HK-2 (cell line): ENCODE data around the gene SLC7A8.

Experiments used
- DNase-seq: peaks from one replicate; pipeline ENCODE4 v3.0.0-alpha.2; 2018; ENCODE audit not compliant: unreplicated experiment

Gene SLC7A8

DNA sequence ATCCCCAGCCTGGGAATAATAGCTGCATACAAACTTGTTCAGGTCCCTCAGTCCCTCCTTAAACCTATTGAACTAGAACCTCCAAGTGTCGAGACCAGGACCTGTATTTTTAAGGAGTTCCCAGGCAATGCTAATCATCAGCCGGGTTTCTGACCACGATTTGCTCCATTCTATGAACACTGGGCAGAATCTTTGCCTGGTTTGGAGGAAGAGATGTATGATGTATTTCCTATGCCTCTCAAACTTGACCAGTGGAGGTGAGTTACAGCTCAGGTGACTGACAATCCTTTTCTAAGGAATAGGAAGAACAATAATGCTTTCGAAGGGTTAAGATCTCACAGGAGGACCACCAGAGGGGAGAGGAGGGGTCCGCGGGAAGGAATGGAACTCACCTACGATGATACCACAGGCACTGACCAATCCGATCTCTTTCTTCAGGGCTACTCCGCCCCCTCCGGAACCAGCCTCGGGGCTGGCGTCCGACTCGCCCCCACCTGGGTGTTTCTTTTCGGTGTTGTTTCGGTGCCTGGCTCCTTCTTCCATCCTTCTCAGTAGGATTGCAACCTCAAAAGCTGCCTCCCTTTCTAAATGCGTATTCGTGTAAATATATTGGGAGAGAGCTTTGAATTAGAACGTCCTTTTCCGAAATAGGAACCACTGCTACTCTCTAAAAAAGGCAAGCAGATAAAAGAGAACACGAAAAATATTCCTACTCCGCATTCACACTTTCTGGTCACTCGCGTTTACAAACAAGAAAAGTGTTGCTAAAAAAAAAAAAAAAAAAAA lies 895 bp downstream of the SLC7A8 start:
- no peak for DNase-seq

DNA sequence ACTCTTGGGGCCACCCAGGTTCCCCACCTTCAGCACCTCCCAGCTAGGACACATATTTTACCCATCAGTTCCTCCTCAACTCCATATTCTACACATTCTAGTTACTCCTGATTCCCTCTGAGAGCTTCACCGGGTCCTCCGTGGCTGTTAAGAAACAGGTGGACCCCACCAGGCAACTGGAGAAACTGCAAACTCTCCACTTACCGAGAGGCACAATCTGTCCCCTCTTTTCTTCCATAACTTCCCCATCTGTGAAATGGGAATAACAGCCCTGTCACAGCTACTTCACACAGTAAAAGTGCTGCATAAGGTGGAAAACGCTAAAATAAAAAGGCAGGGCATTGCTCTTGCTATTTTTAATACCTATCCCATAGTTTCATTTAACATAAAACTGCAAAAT lies 1.5 kb downstream of the SLC7A8 start:
- DNase-seq: no peak

DNA sequence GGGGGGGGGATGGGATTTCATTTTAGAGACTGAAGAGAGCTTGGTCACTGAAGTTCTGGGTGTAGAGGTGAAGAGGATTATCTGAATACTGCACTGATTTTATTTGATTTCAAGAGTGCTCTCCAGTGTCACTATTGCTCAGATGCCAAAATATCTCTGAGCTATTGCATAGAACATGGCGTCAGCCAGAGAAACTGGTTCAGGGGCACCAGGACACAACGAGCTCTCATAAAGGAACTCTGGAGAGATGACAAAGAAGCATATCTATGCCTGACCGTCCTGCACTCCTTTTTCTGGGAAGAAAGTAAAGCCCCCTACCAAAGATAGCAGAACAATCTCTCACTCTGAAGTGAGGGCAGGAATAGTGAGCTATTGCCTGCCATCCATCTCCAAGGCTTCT lies 2.0 kb downstream of the SLC7A8 start:
- DNase-seq: no peak

DNA sequence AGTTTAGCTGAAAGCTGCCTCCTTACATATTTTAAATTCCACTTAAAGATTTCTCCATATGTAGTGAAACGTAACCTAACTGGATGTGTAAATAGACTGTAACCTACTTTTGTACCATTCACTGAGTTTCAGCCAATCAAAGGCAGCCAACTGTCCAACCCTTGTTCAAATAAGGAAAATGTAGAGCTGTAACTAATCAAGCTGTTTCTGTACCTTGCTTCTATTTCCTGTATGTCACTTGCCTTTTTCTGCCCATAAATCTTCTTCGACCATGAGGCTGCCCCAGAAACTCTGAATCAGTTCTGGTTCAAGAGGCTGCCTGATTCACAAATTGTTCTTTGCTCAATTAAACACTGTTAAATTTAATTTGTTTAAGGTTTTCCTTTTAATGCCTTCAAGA lies 6.3 kb downstream of the SLC7A8 start:
- DNase-seq: no peak

DNA sequence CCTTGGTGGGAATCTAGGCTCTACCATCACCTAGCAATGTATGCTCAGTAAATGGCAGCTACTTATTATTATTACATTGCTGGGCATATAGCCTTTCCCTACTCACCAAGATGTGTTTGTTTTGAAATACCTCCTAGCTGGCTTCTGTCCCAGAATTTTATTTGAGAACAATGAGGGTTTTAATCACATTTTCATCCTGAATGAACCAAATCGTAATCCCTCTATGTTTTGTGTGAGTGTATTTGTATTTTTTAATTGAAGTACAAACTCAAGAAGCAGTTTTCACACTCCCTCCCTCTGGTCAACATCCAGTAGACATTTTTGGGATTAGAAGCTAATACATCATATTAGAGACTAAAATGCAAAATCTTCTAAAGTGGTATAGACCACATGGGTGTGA lies 7.6 kb downstream of the SLC7A8 start:
- no peak for DNase-seq

DNA sequence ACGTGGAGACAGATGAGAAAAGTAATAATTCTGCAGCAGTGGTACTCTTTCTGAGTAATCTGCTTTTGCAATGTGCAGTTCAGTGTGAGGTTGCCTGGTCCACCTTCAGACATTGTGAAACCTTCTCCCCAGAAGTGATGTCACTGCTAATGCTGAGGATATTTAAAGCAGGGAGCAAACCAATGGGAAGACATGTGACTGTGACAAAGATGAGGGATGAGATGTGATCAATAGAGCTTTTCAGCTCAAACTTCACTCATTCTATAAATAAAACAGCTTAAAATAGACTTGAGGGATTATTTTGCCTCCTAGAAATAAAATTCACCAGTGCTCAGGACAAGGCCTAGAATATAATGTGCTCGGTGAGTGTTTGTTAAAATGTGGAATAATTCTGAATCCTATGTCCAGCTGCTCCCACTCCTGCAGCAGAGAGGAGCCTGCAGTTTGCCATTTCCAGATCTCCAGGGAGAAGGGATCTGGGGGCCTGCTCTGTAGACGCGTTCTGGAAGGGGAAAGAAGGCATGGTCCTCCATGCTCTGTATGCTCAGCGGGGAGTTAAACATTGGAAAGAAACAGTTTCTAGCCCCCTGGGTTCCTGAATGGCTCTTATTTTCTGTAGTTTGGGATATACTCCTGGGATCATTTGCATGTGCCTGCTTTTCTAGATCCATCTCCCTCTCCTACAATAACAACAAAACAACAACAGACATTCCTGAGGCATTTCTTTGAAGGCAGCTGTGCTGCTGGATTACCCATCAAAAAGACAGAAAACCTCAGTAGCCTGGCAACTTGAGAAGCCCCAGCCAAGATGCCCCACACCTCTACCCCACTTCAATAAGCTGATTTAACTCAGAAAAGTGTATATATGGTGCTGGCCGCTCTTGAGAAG lies 8.9 kb downstream of the SLC7A8 start:
- no peak for DNase-seq

DNA sequence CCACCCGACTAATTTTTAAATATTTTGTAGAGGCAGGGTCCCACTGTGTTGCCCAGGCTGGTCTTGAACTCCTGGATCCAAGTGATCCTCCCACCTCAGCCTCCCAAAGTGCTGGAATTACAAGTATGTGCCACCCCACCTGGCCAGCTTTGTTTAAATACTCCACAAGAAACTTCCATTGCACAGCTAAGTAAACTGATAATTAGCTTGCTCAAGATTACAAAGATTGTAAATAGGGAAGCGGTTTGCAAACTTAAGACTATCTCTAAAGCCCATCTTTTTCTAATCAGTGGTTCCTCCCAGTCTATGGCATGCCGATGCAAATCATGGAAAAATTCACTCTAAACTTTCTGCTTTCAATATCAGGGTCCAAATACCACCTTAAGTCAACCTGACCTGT lies 9.7 kb downstream of the SLC7A8 start:
- no peak for DNase-seq

DNA sequence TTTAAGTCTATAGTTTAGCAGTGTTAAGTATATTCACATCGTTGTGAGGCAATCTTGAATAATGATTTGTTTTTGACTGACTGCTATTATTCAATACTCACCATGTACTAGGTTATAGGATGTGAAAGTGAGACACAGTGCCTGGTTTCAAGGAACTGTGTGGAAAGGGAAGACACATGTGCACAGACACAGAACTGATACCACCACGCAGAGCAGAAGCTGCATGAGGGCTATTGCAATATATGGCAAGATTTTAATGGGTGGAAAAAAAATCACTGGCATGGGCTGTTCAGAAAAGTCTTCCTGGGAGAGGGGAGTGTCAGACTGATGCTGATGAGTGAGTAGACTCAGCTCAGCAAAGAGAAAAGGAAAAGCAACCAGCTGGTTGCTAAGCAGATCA lies 10.4 kb downstream of the SLC7A8 start:
- DNase-seq: no peak

DNA sequence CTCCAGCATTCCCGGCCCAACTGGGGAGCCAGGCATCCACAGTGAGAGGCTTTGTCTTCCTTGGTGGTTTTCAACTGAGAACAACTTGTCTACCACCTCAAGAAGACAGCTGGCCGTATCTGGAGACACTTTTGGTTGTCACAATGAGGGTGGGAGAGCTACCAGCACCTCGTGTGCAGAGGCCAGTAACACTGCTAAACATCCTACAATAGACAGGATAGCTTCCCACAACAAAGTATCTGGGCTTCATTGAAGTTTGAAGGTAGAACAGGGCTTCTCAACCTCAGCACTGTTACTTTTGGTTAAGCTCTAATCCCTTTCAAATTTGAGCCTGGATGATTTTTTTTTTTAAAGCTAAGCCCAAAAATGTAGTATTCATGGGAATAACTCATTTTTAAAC lies 10.9 kb downstream of the SLC7A8 start:
- no peak for DNase-seq

DNA sequence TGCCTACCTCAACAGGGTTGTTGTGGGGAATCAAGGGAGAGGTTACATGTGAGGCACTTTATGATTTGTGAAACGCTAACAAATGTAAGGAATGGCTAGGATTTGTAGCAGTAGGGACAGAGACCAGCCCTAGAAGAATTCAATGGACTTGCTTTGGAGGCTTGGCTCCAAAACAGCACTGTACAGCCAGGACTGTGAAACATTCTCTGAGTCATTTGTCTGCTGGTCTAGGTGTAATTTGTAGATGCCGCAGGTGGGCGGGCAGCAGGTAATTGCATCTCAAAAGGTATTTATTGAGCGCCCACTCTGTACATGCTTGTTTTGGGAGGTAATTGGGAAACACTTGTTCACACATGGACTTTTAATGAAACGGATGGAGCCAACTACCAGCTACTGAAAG lies 11.4 kb downstream of the SLC7A8 start:
- no peak for DNase-seq

DNA sequence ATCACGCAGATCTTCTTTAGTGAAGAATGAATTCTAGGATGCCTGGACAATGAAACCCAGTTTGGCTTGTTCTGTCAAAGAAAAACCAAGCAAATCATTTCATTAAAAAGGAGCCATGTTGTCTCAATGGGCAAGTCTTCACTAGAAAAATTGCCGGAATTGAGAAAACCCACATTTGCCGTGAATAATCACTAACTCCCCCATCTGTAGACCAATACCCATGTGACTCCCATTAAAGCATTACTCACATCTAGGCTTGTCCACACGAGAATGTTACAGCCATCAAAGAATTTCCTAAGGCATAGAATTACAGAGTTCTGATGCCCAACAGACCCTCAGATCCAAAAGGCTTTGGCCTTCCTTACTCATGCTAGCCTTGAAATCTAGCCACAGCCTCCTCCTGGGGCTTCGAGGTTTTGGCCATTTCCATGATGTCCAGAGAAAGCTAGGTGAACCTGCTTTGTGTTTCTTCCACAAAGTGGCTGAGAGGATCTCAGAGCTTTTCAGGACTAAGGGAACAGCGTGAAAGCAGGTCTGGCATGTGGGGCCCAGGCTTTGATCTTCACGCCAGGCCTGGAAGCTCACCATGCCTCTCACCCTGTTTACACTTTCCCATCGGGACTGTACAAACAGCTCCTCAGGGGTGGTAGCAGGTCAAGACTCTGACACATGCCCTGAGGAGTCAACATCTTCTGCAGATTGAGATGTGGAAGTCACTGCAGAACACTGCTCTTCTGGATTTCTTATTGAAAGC lies 12.1 kb downstream of the SLC7A8 start:
- no peak for DNase-seq

DNA sequence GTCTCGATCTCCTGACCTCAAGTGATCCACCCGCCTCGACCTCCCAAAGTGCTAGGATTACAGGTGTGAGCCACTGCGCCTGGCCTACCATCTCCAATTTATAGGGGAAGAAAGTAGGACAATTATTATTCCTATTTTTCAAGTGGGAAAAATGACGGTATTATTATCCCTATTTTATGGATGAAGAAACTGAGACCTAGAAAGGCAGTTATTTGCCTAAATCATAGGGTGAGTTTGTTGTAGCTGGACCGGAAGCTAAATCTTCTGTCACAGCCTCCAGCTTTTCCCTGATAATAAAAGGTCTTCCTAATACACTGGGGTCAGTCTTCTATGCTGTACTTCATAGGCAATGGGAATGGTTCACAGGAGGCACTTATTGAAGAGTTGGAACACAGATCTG lies 13.8 kb downstream of the SLC7A8 start:
- DNase-seq: no peak

DNA sequence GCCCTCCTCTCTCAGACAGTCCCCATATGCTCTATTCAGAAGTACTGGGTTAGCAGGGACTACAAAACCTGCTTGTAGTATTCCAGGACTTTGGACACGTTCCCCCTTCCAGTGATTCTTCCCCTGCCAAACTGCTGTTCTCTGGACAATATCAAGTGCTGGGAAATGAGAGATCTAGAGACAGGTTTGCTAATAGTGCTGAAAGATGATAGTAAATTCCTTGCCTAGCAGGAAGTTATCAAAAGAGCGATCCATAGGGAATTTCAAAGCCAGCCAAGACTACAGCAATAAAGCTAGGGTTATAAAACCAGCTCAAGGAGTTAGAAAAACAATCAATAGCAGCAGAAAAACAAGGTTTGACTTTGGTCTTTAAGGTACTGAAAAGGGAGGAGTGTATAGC lies 15.2 kb downstream of the SLC7A8 start:
- no peak for DNase-seq

DNA sequence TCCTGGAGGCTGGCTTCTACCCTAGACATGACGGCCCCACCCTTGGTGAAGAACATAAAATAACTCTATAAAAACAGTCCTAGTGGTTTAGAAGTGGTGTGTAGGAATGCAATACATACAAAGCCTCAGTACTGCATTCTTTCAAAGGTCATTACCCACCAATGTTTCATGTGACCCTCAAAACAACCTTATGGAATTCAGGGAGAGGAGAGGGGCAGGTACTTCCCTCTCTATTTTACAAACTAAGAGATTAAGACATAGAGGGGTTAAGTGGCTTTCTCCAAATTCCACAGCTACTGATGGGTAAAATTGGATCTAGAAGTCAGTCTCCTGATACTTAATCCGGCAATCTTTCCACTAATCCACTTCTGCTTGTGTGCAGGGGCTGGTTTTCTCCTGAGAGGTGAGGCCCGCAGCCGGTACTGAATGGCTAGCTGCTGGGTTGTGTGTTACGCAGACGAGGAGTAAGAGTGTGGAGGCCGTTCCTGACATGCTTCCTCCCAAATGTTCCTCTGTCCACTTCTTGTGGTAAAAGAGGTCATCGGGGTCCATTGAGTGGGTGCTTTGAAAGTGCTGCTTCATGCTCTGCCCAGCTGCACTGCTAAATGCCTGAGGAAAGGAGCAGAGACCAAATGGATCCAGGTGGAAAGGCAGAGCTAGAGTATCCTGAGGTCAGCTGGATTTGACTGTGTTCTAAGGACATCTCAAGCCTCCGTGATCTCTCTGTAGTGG lies 16.2 kb downstream of the SLC7A8 start:
- DNase-seq: no peak

DNA sequence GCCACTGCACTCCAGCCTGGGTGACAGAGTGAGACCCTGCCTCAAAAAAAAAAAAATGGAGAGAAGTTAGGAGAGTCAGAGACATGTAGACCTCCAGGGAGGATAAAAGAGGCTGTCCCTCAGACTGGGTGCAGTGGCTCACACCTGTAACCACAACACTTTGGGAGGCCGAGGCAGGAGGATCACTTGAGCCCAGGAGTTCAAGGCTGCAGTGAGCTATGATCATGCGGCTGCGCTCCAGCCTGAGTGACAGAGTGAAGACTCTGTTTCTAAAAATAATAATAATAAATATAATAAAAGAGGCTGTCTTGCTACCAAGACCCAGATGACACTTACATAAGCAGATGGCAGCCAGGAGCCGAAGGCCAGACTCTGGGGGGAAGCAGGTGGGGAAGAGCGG lies 18.5 kb downstream of the SLC7A8 start:
- no peak for DNase-seq

DNA sequence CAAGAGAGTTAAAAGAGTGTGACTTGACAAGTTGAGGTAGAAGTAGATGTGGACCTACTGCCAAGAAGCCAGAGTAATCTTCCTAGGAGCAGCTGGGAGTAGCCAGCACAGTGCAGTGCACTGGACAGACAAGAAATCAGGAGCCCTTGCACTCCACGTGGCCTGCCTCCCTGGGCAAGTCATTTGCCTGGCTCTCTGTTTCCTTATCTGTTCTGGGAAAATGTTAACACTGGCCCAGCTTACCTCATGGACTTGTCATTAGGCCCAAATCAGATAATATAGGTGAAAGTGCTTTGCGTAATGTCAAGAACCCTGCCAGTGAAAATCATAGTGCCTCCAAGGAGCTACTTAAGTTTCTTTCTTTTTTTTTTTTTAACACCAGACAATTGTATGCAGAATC lies 19.2 kb downstream of the SLC7A8 start:
- no peak for DNase-seq

DNA sequence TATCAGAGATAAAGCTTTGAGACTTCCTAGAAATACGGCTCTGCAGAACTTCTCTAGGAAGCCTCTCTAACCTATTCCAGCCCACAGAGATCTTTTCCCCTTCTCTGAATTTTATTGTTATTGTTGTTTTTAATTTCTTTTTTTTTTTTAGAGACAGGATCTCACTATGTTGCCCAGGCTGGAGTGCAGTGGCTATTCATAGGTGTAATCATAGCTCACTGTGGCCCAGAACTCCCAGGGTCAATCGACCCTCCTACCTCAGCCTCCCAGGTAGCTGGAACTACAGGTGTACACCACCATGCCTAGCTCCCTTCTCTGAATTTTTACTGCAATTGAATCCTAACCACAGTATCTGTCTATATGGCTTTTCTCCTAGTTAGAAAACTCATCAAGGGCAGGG lies 19.6 kb downstream of the SLC7A8 start:
- DNase-seq: no peak

DNA sequence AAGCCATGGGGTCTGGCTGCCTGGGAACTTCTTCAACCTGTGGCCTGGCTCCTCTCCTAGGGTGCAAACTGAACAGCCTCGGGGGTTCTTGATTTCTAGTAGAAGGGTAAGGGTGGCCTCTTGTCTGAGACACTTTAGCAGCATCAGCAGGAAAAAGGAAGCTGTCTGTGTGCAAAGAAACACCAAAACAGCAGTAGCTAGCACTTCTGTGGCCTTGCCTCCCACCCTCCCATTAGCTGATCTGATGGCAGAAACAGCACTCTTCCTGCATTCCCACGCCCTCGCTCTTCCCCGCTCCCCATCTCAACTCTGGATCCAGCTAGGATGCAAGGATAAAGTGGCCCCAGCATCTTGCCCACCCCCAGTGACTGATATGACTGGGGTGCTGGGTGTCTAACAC lies 20.7 kb downstream of the SLC7A8 start:
- DNase-seq: no peak

DNA sequence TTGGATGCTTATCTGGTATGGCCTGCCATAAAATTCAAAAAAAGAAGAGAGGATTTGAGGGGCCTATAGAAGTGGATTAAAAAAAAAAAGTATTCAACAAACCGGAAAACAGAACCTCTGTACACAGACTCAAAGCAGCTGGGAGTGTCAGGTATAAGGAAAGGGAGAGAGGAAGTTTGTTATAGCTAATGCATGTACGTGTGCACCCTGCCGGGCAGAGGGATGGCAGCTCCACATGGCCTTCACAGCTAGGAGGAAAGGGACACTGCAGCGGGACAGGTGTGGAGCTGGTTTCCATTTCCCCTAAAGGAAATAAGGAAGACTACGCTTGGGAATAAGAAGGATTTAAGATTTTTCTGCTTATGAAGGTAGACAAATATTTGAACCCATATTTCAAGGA lies 21.5 kb downstream of the SLC7A8 start:
- no peak for DNase-seq

DNA sequence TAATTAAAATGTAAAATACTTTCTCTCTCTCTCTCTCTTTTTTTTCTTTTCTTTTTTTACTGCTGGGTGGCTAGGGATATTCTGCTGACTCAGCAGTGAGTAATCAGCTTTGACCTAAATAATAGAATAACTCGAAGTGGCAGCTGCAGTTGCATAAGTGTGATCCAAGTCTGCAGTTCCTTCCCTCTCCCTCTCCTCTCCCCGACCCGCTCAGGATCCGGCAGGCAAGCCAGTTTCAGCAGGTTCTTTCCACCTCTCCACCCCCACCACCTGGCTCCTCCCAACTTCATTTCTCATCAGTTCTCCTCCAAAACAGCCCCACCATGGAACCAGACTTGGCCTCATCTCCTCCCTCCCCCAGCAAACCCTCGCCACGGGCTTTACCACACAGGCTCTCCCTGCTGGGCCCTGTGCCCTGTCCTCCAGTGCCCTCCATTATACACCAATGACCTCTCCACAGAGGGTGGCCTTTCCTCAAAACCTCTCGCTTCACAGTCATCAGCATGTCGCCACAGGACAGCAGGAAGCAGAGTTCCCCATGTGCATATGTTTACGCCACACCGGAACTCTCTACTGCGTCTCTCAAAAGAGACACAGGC lies 22.4 kb downstream of the SLC7A8 start:
- DNase-seq: peak; percentile 24

DNA sequence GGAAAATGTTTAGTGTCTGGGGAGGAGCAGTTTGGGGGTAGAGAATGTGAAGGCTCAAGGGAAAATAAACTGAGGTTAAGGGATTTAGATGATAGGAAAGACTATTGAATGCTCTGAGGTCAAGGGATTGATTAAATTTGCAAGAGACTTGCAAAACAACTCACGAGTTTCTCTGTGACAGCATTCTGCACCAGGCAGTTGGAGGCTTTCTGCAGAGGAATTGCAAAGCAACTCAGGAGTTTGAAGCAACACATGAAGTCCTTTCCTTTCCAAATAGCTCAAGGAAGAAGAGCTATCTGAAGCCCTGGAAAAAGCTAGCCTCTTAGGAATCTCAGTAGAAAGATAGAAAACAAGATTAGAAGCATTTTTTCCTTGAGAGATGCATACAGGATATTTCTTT lies 23.9 kb downstream of the SLC7A8 start:
- DNase-seq: no peak
